Dermis microvascular lymphatic vessel endothelial cell (primary cell): ENCODE data around the gene PPP1R27. TPM values are rescaled to one million over a fixed set of nuclear protein-coding genes. Genes with fewer than 3 reads are reported as not detected.
"Not testable (repeated sequence)": the region's sequence is repeated elsewhere in the genome, so short reads cannot be mapped to it uniquely, and the experiment has no call there.

Source experiments
- DNase-seq, 2 donors: peaks; one replicate each; pipeline versions ENCODE4 v3.0.0 to v3.0.0-alpha.2; 2010; ENCODE audit warnings: low read depth in 2 of 2
- total RNA-seq: library from RNA; depleted of rRNA; stranded (reverse); fragments of >200 nt; gene quantifications from 2 replicates; pipeline ENCODE4 v1.2.1, GENCODE V29; 2014

Gene PPP1R27
- total RNA-seq, 1 donor from 2014 or later, result not detected

DNA sequence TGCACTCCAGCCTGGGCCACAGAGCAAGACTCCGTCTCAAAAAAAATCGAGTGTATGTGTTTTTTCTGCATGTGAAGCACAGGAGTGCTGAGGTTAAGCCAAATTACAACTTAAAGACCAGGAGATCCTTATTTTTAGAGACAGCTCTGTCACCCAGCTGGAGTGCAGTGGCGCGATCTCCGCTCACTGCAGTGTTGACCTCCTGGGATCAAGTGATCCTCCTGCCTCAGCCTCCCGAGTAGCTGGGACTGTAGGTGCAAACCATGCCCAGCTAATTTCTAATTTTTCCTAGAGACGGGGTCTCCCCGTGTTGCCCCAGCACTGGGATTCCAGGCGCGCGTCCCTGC, 7.5 kb upstream of the PPP1R27 start:
- DNase-seq, result no peak

DNA sequence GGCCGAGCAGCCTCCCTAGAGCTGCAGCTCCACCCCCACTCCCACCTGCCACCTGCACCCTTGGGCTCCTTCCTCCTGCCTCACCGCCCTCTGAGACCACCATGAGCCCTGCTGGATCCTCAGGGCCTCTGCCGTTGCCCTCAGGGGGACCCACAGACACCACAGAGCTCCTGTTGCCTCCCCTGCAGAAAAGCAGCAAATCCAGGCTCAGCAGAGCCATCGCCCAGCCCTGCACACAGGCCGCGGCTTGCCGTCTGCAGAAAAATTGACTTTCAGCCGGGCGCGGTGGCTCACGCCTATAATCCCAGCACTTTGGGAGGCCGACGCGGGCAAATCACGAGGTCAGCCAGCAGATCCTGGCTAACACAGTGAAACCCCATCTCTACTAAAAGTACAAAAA, 7.0 kb upstream of the PPP1R27 start:
- no peak for DNase-seq

DNA sequence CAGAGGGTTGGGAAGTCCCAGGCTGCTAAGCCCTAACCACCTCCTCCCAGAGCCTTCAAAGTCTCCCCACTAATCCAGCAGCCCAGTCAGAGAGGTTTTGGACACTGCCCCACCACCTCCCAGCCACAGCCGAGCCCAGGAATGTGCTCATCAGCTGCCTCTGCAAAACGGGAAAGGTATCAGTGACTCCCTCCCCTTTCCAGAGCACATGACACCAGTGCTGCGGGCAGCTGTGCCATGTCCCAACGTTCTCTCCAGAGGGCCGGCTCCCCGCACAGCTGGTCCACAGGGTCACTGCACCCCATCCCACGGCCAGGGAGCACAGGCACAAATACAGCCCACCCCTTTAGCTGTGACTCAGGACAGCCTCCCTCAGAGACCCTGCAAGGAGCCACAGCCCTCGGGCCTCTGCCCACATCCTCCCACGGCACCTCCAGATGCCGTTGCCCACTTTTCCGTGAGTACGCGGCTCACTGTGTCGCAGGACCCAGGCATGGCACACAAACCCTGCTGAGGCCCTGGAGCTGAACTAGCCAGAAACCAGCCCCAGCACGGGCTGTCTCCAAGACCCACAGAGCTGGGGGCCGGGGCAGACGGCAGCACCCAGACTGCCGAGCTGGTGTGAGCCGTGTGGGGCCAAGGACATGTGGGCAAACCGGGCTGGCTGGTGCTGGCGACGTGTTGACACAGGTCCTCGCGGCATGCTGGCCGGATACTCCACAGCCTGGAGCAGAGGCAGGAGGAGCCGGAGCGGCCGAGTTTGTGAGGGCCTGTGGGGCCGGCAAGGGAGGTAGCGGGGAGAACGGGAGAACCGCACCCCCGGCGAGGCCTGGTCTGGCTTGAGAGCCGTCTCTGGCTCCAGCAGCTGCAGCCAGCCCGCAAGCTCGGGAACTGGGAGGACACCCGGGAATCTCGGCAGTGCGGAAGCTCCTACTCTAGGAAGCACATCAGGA, 6.3 kb upstream of the PPP1R27 start:
- DNase-seq, result no peak

DNA sequence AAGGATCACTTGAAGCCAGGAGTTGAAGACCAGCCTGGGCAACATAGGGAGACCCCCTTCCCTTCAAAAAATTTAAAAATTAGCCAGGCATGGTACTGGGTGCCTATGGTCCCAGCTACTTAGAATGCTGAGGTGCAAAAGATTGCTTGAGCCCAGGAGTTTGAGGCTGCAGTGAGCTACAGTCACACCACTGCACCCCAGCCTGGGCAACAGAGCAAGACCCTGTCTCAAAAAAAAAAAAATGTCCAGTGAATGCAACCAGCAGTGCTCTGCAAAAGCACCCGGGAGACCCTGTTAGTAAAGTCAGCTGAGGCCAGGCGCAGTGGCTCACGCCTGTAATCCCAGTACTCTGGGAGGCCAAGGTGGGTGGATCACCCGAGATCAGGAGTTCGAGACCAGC, 5.2 kb upstream of the PPP1R27 start:
- DNase-seq, result not testable (repeated sequence)

DNA sequence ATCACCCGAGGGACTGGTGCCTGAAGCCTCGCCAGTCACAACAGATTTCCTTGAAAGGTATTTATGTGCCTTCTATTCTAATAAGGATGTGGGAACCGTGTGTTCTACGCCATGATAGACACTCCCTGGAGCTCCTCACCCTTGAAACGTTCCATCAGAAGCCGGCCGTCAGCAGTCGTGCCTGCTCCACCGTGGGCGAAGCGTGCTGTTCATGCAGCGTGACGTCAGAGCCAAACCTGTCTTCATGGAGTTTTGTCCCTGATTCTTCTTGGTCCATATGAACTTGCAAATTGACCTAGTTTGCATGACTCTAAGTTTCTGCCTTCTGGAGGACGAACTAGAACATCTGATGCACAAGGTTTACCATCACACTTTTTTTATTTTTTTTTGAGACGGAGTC, 4.5 kb upstream of the PPP1R27 start:
- no peak for DNase-seq

DNA sequence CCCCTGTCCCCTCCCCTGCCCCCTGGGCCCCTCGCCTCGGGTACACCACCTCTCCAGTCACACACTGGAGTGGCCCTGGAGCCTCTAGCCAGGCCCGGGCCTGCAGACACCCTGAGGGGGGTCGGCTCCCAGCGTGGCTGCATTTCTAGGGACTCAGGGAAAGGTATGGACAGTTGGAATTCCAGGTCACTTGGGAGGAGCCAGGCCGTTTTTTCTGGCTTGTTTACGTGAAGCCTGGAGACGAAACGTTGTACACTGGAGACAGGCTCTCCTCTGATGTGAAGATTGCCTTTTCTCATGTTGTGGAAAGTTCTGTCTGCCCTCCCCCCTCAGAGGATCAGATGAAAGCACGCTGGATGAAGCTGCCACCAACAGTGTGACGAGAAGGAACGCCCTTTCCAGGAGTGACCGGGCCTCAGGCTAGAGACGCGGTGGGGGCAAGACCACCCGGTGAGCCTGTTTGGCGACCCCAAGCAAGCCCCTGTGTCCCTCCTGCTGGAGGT, 4.0 kb upstream of the PPP1R27 start:
- DNase-seq, result no peak

DNA sequence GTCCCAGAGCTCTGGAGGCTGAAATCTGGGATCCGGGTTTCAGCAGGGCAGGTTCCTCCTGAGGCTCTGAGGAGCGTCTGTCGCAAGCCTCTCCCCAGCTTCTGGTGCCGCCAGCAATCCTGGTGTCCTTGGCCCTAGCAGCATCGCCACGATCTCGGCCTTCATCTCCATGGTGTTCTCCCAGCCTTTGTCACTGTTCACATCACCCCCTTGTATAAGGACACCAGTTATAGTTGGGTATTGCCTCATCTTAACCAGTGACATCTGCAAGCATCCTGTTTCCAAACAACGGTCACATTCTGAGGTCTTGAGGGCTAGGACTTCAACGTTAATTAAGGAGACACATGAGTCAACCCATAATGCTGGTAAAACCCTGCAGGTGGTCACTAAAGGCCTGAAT, 2.8 kb upstream of the PPP1R27 start:
- DNase-seq, result no peak

DNA sequence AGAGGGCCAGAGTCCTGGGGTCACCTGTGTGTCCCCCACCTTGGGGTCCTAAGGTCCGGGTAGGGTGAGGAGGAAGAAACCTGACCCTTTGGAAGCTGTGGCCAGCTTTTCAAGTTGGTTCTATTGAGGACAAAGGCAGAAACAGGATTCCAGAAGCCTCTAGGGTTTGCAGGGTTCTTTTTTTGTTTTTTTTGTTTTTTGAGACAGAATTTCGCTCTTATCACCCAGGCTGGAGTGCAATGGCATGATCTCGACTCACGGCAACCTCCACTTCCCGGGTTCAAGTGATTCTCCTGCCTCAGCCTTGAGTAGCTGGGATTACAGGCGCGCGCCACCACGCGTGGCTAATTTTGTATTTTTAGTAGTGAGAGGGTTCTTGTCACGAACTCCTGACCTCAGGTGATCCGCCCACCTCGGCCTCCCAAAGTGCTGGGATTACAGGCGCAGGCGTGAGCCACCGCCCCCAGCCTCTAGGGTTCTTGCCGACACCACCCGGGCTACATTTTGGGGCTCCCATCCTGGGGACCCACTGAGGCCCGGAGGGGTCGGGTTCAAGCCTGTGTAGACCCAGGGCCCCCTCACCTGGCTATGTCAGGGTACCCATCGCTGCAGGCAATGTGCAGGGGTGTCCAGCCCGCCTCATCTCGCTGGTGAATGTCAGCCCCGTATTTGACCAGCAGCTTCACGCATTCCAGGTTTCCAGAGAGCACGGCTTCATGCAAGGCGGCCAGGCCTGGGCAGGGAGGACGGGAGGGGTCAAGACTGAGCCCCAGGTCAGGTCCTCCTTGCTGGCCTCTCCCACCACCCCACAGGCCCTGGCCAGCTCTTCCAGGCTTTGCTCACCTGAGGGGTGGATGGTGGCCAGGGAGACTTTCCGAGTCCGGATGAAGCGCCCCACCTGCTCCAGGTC, 674 bp downstream of the PPP1R27 start:
- DNase-seq, result no peak

DNA sequence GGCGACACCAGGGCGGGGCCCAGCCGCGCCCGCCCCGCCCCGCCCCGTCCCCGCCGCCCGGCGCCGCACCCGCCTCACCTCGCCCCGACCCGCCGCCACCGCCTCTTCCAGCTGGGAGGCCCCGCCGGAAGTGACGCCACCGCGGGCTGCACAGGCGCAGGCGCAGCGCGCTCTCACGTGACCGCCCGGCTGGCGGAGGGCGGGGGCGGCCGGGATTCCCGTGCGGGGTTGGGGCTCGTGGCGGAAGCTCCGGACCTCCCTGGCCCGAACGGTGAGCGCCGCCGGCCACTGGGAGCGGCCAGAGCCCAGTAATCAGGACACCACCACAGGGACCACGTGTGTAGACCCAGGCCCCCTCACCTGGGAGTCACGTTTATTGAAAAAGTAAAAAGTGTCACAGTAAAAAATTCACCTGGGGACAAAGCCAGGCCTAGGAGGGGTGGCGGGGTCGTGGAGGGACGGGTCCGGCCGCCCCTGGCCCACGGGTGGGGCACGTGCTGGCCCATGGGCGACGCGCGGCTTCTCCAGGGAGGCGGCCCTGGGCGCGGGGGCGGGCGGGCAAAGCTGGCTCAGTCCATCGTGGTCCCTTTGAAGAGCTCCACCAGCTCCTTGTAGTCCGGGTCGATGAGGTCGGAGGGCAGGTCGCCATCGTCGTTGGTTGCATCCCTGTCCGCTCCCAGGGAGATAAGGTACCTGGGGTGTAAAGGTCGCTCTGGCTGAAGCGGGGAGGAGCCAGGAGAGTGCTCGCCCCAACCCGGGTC, 1.5 kb downstream of the PPP1R27 start, which contains the start of gene MCRIP1:
Gene MCRIP1 (minus strand): TSS at position 132 of the 761 bp plus-strand sequence. CDS start 8,785 bp downstream, outside the sequence.
- peak; percentile 81 to 95 for DNase-seq

DNA sequence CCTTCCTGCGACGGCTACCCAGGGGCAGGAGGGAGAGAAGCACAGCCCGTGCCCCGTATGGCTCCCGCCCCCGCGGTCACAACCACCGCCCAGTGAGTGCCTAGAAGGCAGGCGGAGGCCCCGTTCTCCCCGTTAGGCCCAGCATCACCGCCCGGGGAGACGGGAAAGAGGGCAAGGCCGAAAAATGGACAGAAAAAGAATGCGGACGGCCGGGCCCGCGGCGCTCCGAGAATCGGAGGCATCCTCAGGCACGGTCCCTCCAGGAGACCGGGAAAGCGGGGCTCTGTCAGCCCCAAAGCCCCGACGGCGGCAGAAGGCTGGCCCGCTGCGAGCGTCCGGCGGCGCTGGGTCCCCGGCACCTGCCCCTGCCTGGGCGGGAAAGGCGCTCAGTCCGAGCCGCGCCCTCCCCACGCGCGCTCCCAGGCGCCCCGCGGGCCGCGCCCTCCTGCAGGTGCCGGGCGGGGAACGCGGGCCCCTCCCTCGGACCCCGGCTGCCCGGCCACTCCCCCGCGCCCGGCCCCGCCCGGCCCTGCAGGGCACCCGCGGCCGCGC, 2.2 kb downstream of the PPP1R27 start:
- DNase-seq, result peak in 1 of 2 donors; percentile 22

DNA sequence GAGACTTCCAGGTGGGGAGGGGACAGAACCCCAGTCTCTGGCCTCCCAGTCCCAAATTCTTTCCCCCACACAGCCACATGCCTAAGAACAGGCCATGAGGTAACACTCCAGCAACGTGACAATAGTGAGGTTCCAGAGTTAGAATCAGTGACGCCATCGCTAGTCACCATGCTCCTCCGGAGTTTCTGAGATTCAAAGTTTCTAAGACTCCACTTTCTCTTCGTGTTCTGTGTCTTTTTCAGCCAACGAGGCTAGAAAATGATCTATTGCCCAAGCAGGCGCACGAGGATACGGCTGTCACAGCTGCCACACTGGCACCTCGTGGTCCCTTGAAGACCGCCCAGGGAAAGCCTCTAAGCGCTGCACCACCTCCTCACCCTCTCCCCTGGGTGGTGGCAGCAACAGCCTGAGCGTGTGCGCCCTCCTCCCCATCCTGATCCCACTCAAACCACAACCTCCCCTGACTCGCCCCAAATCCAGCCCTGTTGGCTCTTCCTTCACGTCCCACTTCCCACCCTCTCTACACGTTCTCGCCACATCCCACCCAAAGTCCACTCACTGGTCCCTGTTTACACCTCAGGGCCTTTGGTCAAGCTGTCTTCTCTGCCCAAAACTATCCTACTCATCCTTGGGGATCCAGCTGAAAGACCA, 2.8 kb downstream of the PPP1R27 start:
- DNase-seq, result peak in 1 of 2 donors; percentile 14

DNA sequence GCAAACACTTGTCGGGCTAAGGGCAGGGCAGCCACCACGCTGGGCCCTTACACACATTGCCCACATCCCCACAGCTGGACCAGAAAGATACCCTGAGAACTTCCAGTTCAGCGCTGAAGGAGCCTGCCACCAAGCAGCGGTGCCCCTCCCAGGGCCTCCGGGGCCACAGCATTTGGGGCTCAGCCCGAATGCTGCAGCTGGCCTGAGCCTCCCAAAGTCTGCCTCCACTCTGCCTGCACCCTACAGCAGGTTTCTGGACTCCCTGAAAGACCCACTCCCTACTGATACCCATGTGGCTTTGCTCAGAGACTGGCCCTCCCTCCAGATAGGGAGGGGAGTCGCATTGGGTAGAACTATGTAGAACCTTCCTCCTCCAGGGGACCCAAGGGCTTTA, 3.3 kb downstream of the PPP1R27 start:
- no peak for DNase-seq

DNA sequence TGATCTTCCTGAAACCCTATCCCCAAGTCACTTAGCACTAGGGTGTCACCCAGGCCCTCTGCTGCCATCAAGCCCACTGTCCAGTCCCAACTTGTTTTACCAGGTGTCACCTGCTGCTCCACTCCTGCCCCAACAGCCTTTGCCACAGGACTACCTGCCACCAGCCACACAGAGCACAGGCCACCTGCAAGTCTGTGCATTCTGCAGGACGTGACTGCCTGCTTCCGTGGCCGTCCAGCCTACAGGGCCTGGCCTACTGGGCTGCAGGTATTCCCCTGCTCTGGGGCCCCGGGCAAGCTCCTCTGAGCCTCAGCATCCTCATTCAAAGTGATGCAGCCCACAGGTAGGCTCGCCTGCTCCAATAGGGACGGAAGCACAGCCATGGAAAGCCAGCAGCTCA, 5.0 kb downstream of the PPP1R27 start:
- DNase-seq, result no peak

DNA sequence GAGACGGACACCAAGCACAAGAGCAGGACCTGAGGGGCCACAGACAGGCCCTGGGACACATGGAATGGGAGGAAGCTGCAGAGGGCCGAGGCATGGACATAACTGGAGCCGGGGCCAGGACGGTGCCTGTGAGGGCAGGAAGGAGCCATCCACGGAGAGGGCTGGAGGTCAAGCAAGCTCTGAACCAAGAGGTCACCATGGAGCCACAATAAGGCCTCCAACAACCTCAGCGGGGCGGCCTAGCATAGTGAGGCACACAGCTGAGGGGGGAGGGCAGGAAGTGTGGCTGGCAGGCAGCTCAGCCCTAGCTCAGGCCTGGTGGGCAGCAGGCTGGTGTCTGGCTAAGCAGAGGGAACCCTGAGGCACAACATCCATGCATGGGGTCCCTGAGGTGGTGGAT, 6.2 kb downstream of the PPP1R27 start:
- no peak for DNase-seq

DNA sequence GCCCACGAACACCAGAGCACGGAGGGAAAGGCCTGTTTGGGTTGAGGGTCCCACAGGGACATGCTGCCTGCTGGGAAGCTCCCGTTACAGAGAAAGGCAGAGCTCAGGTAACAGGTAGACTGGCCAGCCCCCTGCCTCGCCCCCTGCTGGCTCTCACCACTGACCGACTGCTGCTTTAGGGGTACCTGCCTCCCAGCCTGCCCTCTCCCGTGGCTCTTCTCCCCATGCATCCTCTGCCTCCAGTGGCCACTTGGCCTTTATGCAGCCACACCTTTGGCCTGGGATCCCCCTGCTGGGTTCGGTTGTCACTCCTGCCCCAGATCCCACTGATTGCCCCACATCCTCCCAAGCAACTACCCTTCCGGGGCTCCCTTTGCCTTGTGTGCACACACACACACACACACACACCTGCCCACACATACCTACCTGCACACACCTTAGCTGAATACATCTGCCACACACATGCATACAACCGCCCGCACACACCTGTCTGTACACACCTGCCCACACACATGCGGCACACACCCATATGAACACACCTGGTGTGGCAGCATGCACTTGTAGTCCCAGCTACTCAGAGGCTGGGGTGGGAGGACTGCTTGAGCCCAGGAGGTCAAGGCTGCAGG, 8.9 kb downstream of the PPP1R27 start:
- no peak for DNase-seq

DNA sequence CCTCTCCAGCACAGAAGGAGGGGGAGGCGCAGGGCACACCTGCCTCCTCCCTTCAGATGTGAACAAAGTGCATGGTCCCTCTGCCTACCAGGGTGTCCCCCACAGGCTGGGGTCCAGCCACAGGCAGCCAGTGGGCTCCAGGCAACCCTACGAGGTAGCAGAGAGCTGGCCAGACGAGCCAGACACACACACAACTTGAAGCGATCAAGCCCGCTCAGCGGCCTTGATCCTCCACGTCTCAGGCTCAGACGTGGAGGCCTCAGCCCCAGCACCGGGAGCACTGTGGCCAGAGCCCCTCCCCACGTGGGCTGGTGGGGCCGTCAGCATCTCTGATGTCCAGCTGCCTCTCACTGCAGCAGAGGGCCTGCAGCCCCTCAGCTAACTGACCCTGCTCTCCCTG, 10.3 kb downstream of the PPP1R27 start:
- no peak for DNase-seq

DNA sequence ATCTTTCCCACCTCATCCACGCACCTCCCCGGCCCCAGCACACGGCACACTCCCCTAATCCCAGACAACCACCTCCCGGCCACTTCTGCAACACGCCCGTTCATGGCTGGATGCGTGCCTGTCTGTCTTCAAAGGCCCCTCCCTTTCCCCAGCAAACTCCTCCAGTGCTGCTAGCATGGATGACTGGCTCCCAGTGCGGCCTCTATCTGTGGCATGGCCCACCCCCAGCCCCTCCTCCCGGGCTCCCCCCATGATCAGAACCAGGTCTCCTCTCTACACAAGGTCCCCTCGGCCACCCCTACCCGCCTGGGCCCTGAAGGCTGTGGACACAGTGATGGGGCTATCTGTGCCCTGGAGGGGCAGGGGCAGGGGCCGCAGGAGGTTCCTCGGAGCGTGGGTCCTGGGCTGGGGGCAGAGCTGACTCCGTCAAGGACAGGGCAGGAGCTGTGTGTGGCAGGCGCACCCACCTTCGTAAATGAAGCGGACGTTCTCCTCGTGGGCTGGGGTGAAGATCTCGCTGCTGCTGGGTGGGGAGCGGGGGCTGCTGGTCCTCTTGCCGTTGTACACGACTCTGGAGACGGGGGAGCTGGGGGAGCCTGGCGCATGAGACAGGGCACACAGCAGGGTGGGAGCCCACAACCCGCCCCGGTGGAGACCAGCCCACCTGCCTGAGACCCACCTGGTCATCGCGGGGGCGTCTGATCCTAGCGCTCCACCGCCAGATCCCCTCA, 10.9 kb downstream of the PPP1R27 start:
- no peak for DNase-seq

DNA sequence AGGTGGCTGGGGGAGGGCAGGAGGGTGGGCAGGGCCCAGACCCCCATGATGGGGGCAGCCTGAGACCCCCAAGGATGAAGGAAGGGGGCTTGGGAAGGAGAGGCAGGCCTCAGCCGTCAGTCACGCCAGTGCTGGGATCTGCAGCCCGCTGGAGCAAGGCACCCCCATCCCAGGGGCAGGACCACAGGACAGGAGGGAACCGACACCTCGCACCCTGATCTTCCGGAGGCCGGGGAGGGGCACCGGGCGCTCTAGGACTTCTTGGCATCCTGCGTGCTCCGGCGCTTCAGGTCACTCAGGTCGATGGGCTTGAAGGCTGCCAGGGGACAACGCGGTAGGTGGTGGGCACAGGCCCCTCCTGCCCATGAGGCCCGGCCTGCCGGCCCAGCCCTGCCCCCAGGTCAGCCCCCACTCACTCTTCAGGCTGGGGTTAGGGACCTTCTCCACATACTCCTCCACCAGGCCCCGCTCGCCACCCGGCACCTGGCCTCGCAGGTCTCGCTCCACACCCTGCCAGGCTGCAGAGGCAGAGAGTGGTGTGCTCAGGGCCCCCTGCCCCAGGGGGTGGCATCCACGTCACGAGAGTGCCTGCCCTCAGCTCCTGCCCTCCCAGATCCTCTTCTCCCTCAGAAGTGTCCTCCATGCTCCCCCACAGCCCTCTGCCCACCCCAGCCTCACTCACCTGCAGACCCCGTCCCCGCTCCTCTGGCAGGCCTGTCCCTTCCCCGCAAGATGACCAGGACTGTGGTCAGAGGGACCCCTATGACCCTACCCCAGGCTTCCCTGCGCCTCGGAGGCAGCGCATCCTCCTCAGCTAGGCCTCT, 11.6 kb downstream of the PPP1R27 start:
- DNase-seq, result no peak

DNA sequence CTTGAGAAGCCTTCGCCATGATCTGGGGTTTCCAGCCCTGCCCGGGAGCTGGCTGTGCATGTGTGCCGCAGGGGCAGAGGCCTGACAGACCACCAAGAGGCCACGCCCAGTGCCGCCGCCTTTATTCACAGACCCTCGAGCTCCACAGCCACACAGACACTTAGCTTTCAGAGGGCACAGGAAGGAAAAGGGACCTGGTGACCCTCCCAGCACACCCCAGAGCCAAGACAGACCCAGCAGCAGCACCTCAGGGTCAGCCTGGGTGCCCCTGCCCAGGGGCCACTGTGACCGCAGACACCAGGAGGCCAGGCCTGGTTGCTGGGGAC, 12.6 kb downstream of the PPP1R27 start:
- DNase-seq, result no peak
